H1 (cell line): ENCODE results near the gene INTS1. TPM values are rescaled to one million over a fixed set of nuclear protein-coding genes. Genes with fewer than 3 reads are reported as not detected.

Source experiments
- CTCF ChIA-PET: fragments of 300-600 bp; sonication (Branson Sonifier 250); formaldehyde crosslinking; loops from one replicate; lab custom pipeline; 2021; ENCODE audit not compliant: partially characterized antibody; lab: Charles Lee
- POLR2A ChIA-PET: fragments of 300-600 bp; sonication (Branson Sonifier 250); formaldehyde crosslinking; loops from one replicate; lab custom pipeline; 2021; ENCODE audit warnings: inconsistent platforms; ENCODE audit not compliant: partially characterized antibody; lab: Charles Lee
- DNase-seq, 2 experiments: peaks; one replicate each; pipeline versions ENCODE4 v3.0.0 to v3.0.0-alpha.2; 2010 to 2022; ENCODE audit warnings: low spot score in 2 of 2, low read depth in 1 of 2, mixed read lengths in 1 of 2
- FAIRE-seq: peaks from 2 replicates; lab custom pipeline; 2011; peaks lifted over from hg19 to GRCh38; lab: Jason Lieb, UNC
- H2AFZ ChIP-seq: 2 replicates; pipeline ENCODE4 v1.8.1; 2012; ENCODE audit warnings: low read length, inconsistent platforms
- H2AK5ac ChIP-seq: 2 replicates; pipeline ENCODE4 v1.6.1; 2013; ENCODE audit warnings: low read depth, low read length
- H2BK120ac ChIP-seq: replicated peaks from 2 replicates; pipeline ENCODE3; 2013; ENCODE audit warnings: low read depth, low read length, inconsistent platforms
- H2BK12ac ChIP-seq: 2 replicates; pipeline ENCODE4 v1.6.1; 2013; ENCODE audit warnings: low read depth, low read length
- H2BK15ac ChIP-seq: 2 replicates; pipeline ENCODE4 v1.6.1; 2013; ENCODE audit warnings: low read length
- H2BK20ac ChIP-seq: 2 replicates; pipeline ENCODE4 v1.6.1; 2013; ENCODE audit warnings: low read length
- H2BK5ac ChIP-seq: 2 replicates; pipeline ENCODE4 v1.6.1; 2013; ENCODE audit warnings: low read depth, low read length
- H3K14ac ChIP-seq: 2 replicates; pipeline ENCODE4 v1.6.1; 2013; ENCODE audit warnings: inconsistent platforms; ENCODE audit not compliant: insufficient read length
- H3K18ac ChIP-seq: 2 replicates; pipeline ENCODE4 v1.6.1; 2013; ENCODE audit warnings: low read length; ENCODE audit errors: extremely low read depth
- H3K23ac ChIP-seq: 2 replicates; pipeline ENCODE4 v1.6.1; 2013; ENCODE audit warnings: inconsistent platforms; ENCODE audit not compliant: insufficient read length
- H3K23me2 ChIP-seq: 2 replicates; pipeline ENCODE4 v1.6.1; 2013; ENCODE audit warnings: low read depth, low read length
- H3K27ac ChIP-seq: 2 replicates; pipeline ENCODE4 v1.6.1; 2011; ENCODE audit warnings: low read depth, low read length, inconsistent platforms
- H3K27me3 ChIP-seq, 4 experiments: replicated peaks in 1 of 4; 1 replicate in 1 of 4; 2 replicates in 3 of 4; pipeline versions ENCODE4 v1.6.1 to v1.8.1; 2011 to 2013; ENCODE audit warnings: low read length in 3 of 4, mild to moderate bottlenecking in 3 of 4, inconsistent platforms in 2 of 4, mixed read lengths in 2 of 4, moderate library complexity in 1 of 4; ENCODE audit not compliant: control insufficient read depth in 3 of 4, insufficient read depth in 3 of 4; ENCODE audit errors: extremely low read depth in 1 of 4
- H3K36me3 ChIP-seq, 4 experiments: 2 replicates each; pipeline versions ENCODE4 v1.6.1 to v1.8.1; 2011 to 2013; ENCODE audit warnings: mild to moderate bottlenecking in 4 of 4, low read length in 3 of 4, moderate library complexity in 2 of 4, control low read depth in 1 of 4, inconsistent platforms in 1 of 4; ENCODE audit not compliant: insufficient read depth in 4 of 4, control insufficient read depth in 2 of 4
- H3K4ac ChIP-seq: replicated peaks from 2 replicates; pipeline ENCODE3; 2013; ENCODE audit warnings: low read length, low read depth, mixed read lengths, inconsistent platforms; ENCODE audit not compliant: insufficient read length
- H3K4me1 ChIP-seq, 4 experiments: replicated peaks in 1 of 4; 1 replicate in 1 of 4; 2 replicates in 3 of 4; pipeline versions ENCODE4 v1.6.1 to v1.8.1; 2011 to 2013; ENCODE audit warnings: low read length in 3 of 4, inconsistent platforms in 2 of 4, mixed read lengths in 1 of 4; ENCODE audit not compliant: insufficient read depth in 4 of 4, control insufficient read depth in 3 of 4
- H3K4me2 ChIP-seq, 2 experiments: 2 replicates each; pipeline versions ENCODE4 v1.6.1 to v1.8.1; 2011 to 2013; ENCODE audit warnings: low read depth in 2 of 2, low read length in 2 of 2, control low read depth in 1 of 2, inconsistent platforms in 1 of 2, mild to moderate bottlenecking in 1 of 2; ENCODE audit not compliant: insufficient read depth in 1 of 2
- H3K4me3 ChIP-seq, 4 experiments: fragments of 200-600, 300-600 bp in 1 of 4; sonication (generic), shearing (Covaris generic), sonication (Bioruptor Twin) in 1 of 4; 2 replicates each; pipeline versions ENCODE4 v1.5.1 to v1.8.1; 2011 to 2016; ENCODE audit warnings: low read length in 4 of 4, low read depth in 3 of 4, control low read depth in 2 of 4, inconsistent platforms in 2 of 4, mild to moderate bottlenecking in 2 of 4, mixed read lengths in 1 of 4, moderate library complexity in 1 of 4; ENCODE audit not compliant: insufficient read depth in 2 of 4; ENCODE audit errors: extremely low read depth in 1 of 4
- H3K56ac ChIP-seq: replicated peaks from 2 replicates; pipeline ENCODE3; 2013; ENCODE audit warnings: low read depth, mild to moderate bottlenecking, mixed read lengths, low read length, inconsistent platforms; ENCODE audit not compliant: insufficient read length
- H3K79me1 ChIP-seq: 2 replicates; pipeline ENCODE4 v1.6.1; 2013; ENCODE audit warnings: low read depth, low read length, control low read depth
- H3K79me2 ChIP-seq, 2 experiments: 2 replicates each; pipeline versions ENCODE4 v1.6.1 to v1.8.1; 2012 to 2013; ENCODE audit warnings: low read length in 2 of 2, mild to moderate bottlenecking in 2 of 2, inconsistent platforms in 1 of 2; ENCODE audit not compliant: insufficient read depth in 2 of 2, control insufficient read depth in 1 of 2
- H3K9ac ChIP-seq, 4 experiments: replicated peaks in 1 of 4; 1 replicate in 1 of 4; 2 replicates in 3 of 4; pipeline versions ENCODE4 v1.6.1 to v1.8.1; 2011 to 2013; ENCODE audit warnings: low read depth in 3 of 4, low read length in 3 of 4, control low read depth in 2 of 4, mild to moderate bottlenecking in 2 of 4, moderate library complexity in 2 of 4, inconsistent platforms in 1 of 4; ENCODE audit errors: extremely low read depth in 1 of 4
- H3K9me3 ChIP-seq, 2 experiments: 2 replicates each; pipeline versions ENCODE4 v1.6.1 to v1.8.1; 2012 to 2013; ENCODE audit warnings: mild to moderate bottlenecking in 2 of 2, moderate library complexity in 2 of 2, control low read depth in 1 of 2, inconsistent platforms in 1 of 2, low read depth in 1 of 2, low read length in 1 of 2, mixed read lengths in 1 of 2; ENCODE audit not compliant: insufficient read depth in 2 of 2
- H4K20me1 ChIP-seq, 2 experiments: replicated peaks in 1 of 2; 2 replicates each; pipeline versions ENCODE3 to v1.8.1; 2011 to 2013; ENCODE audit warnings: inconsistent platforms in 2 of 2, low read length in 2 of 2, mild to moderate bottlenecking in 1 of 2; ENCODE audit not compliant: insufficient read depth in 2 of 2, control insufficient read depth in 1 of 2
- H4K5ac ChIP-seq: 2 replicates; pipeline ENCODE4 v1.6.1; 2013; ENCODE audit warnings: low read length, low read depth, mixed read lengths, inconsistent platforms; ENCODE audit not compliant: insufficient read length
- H4K8ac ChIP-seq: 2 replicates; pipeline ENCODE4 v1.8.0; 2013; ENCODE audit warnings: mild to moderate bottlenecking, moderate library complexity, low read length, inconsistent platforms; ENCODE audit not compliant: insufficient read depth; ENCODE audit errors: extremely low read depth
- H4K91ac ChIP-seq: replicated peaks from 2 replicates; pipeline ENCODE3; 2013; ENCODE audit warnings: low read length, mixed read lengths, inconsistent platforms; ENCODE audit not compliant: insufficient read length
- CBX5 ChIP-seq: fragments of 300-800, 300-1000 bp; sonication (generic); IDR thresholded peaks from 2 replicates; pipeline ENCODE4 v1.7.1; 2016; ENCODE audit warnings: antibody characterized with exemption, low read length, low read depth
- KDM4A ChIP-seq: IDR thresholded peaks from one replicate; pipeline ENCODE4 v1.7.1; 2012; ENCODE audit warnings: low read depth, mild to moderate bottlenecking, moderate library complexity, low read length, inconsistent platforms; ENCODE audit not compliant: severe bottlenecking
- RAD21 ChIP-seq, 2 experiments: IDR thresholded peaks in 1 of 2; conservative IDR thresholded peaks in 1 of 2; 2 replicates each; pipeline ENCODE4 v1.6.1; 2011; ENCODE audit warnings: low read depth in 2 of 2, low read length in 2 of 2, improper control_type of control experiment in 1 of 2, inconsistent platforms in 1 of 2, mild to moderate bottlenecking in 1 of 2, moderate library complexity in 1 of 2
- WGBS, 2 experiments: shearing (Covaris generic) in 1 of 2; methylation state at CpG; one replicate each; pipeline versions ENCODE4 v1.1.6 to v1.1.7; 2013 to 2015; ENCODE audit warnings: low lambda C conversion rate in 2 of 2, mixed read lengths in 2 of 2, inconsistent platforms in 1 of 2, low coverage in 1 of 2, missing lambda C conversion rate in 1 of 2; ENCODE audit not compliant: insufficient replicate concordance in 2 of 2, insufficient coverage in 1 of 2, insufficient read length in 1 of 2; ENCODE audit errors: extremely low coverage in 1 of 2, missing lambda C conversion rate in 1 of 2; 5-methylcytosine and 5-hydroxymethylcytosine counted together
- polyA plus RNA-seq, 7 experiments: library from polyadenylated mRNA; depleted of rRNA in 3 of 7; stranded (reverse) in 5 of 7; unstranded in 2 of 7; fragments of >200 nt in 5 of 7; fragments of 200-250 nt in 2 of 7; gene quantifications; 1 replicate in 5 of 7; 2 replicates in 1 of 7; 4 replicates in 1 of 7; pipeline versions ENCODE4 v1.2.1 to v1.2.3, GENCODE V29; 2011 to 2013; ENCODE audit warnings: missing spikeins in 2 of 7, mixed read lengths in 2 of 7
- total RNA-seq: library from RNA; stranded (reverse); fragmentation: NEBNext Ultra II Directional; extraction: Animal tissue kit (Norgen Biotek cat#: 25700); gene quantifications from 2 replicates; pipeline ENCODE4 v1.2.1, GENCODE V29; 2021
- TF ChIP-seq, protein P1 (sequence below): IDR thresholded peaks from 2 replicates; pipeline ENCODE4 v1.6.1; 2012; ENCODE audit warnings: inconsistent platforms

The INTS1 gene
- total and polyA plus RNA-seq, 2 of the 8 experiments (the other 6 are each of a cell fraction or from before 2014, with no cell fraction given): 76.9 to 104 TPM

DNA sequence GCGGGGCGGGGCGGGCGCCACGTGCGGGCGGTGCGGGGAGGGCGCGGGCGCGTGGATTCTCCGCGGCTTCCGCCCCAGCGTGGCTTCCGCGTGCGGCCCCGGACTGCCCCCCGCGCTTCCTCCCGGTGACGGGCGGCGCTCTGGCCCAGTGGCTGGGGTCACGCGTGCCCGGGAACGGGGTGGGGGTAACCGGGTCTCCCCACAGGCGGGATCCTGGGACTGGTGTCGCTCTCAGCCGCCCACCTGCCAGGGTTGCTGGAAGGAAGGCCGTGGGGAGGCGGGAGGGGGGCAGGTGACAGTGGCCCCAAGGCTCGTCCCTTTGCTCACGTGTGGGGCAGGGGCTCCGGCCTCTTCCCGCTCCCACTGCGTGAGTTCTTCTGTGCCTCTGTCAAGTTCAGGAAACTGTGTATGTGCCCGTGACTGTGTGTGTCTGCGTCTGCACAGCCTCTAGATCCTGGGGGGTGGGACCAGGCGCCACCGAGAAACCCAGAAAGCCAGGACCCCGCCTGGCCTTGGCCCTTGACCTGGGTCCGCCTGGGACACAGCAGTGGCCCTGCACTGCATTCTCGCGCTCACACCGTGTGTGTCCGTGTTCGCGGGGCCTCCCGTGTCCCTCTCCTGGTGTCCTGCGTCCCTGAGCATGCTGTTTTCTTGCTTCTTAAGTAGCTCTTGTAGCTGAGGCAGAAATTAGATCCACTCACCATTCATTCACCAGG, 27.2 kb upstream of the INTS1 start:
- H3K4me1 ChIP-seq: peaks cover 7 to 32% (median 21%) of the 10 kb centered on the region in 4 experiments
- peak overlapping the region in 1 of 4 experiments; percentile 68; a peak in 1 of 7 replicates for H3K9ac ChIP-seq
- H3K79me1 ChIP-seq: peaks cover 17% of the 10 kb centered on the region
- no peak overlapping the region; the same call in 1 of the 2 replicates for H3K18ac ChIP-seq
- H2BK120ac ChIP-seq: no peak overlapping the region
- no peak overlapping the region for H3K4ac ChIP-seq
- no peak for DNase-seq
- H2BK5ac ChIP-seq: no peak overlapping the region
- H3K36me3 ChIP-seq: no peaks in the 10 kb centered on the region
- H3K4me3 ChIP-seq: peak overlapping the region; percentile 32 to 66 (median 48)
- H4K91ac ChIP-seq: no peak overlapping the region
- WGBS, 2 experiments: 35% methylated on average over 36 of the region's 55 CpGs; no CpG with 5 or more reads in 1 of the 2 experiments
- H2AK5ac ChIP-seq: 0 out of 2 replicates have a peak overlapping the region, but pooled peaks have one; percentile 66
- peaks cover 10 to 14% of the 10 kb centered on the region in 2 experiments for H4K20me1 ChIP-seq
- peak overlapping the region; percentile 4 for H4K8ac ChIP-seq
- no peak overlapping the region for H2AFZ ChIP-seq
- H4K5ac ChIP-seq: no peak overlapping the region
- H3K14ac ChIP-seq: no peak overlapping the region
- no peak overlapping the region for H3K27ac ChIP-seq
- peaks cover 0 to 51% of the 10 kb centered on the region in 2 experiments; a peak in 3 of 4 replicates for H3K79me2 ChIP-seq
- no peaks in the 10 kb centered on the region for H3K9me3 ChIP-seq
- H3K56ac ChIP-seq: no peak overlapping the region
- H2BK15ac ChIP-seq: no peak overlapping the region
- H2BK12ac ChIP-seq: 0 out of 2 replicates have a peak overlapping the region, but pooled peaks have one; percentile 17
- H3K23ac ChIP-seq: no peak overlapping the region
- FAIRE-seq: no peak
- peak overlapping the region; percentile 80 to 83 for H3K4me2 ChIP-seq
- no peaks in the 10 kb centered on the region; a peak in 2 of 7 replicates for H3K27me3 ChIP-seq
- POLR2A ChIA-PET: interaction anchor here (0.6 to 4.9 kb wide), 2 partner anchors 13 to 24 kb away, joined by 3 to 26 read pairs; partner anchors contain the start of gene TMEM184A
- peaks cover 6% of the 10 kb centered on the region; the same call in 1 of the 2 replicates for H3K23me2 ChIP-seq
- CTCF ChIA-PET: interaction anchor here (0.6 to 1.4 kb wide), 4 partner anchors 22 to 30 kb away, joined by 3 to 4 read pairs (median 3); no protein-coding TSS in a partner anchor
- H2BK20ac ChIP-seq: no peak overlapping the region
- TF ChIP-seq, protein P1, sequence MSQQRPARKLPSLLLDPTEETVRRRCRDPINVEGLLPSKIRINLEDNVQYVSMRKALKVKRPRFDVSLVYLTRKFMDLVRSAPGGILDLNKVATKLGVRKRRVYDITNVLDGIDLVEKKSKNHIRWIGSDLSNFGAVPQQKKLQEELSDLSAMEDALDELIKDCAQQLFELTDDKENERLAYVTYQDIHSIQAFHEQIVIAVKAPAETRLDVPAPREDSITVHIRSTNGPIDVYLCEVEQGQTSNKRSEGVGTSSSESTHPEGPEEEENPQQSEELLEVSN: 0 out of 2 replicates have a peak, but pooled peaks have one; percentile 6
- TF ChIP-seq RAD21 (IDR thresholded peaks at IDR 0.05 in 1 of 2, conservative IDR thresholded peaks at IDR 0.05 in 1 of 2; ENCODE audit: low read depth in 2 of 2, low read length in 2 of 2) (no peak), KDM4A (peak; percentile 6), CBX5 (no peak)
